GM19035 (cell line): ENCODE measurements around the gene PODXL2.

Experiments
- ATAC-seq: cut with Tn5 transposase; IDR thresholded peaks from one replicate; pipeline ENCODE4 v1.9.1; 2021; ENCODE audit not compliant: unreplicated experiment

The PODXL2 gene

GRCh38 chr3:127706785-127707351, 77.9 kb downstream of the PODXL2 start:
- ATAC-seq: no peak

- no peak for ATAC-seq
Measured at GRCh38 chr3:127707851-127708411, 78.9 kb downstream of the PODXL2 start.

- no peak for ATAC-seq
Measured at GRCh38 chr3:127708837-127709236, 79.9 kb downstream of the PODXL2 start.

- no peak for ATAC-seq
Measured at GRCh38 chr3:127709320-127710060, 80.5 kb downstream of the PODXL2 start.

- ATAC-seq: no peak
Measured at GRCh38 chr3:127710155-127710941, 81.4 kb downstream of the PODXL2 start.

- ATAC-seq: no peak
Measured at GRCh38 chr3:127711021-127711695, 82.2 kb downstream of the PODXL2 start.

- ATAC-seq: no peak
Measured at GRCh38 chr3:127711896-127712295, 82.9 kb downstream of the PODXL2 start.

- ATAC-seq: no peak
Measured at GRCh38 chr3:127712461-127712860, 83.5 kb downstream of the PODXL2 start.

GRCh38 chr3:127712881-127713771, 84.1 kb downstream of the PODXL2 start:
- no peak for ATAC-seq

- no peak for ATAC-seq
Measured at GRCh38 chr3:127714125-127714571, 85.2 kb downstream of the PODXL2 start.

- ATAC-seq: no peak
Measured at GRCh38 chr3:127714866-127715265, 85.9 kb downstream of the PODXL2 start.

- ATAC-seq: no peak
Measured at GRCh38 chr3:127715532-127715931, 86.5 kb downstream of the PODXL2 start.

GRCh38 chr3:127716384-127716783, 87.4 kb downstream of the PODXL2 start:
- no peak for ATAC-seq

- ATAC-seq: no peak
Measured at GRCh38 chr3:127717357-127718244, 88.6 kb downstream of the PODXL2 start.

- no peak for ATAC-seq
Measured at GRCh38 chr3:127718245-127718915, 89.4 kb downstream of the PODXL2 start.

- ATAC-seq: no peak
Measured at GRCh38 chr3:127718916-127719290, 89.9 kb downstream of the PODXL2 start.

- no peak for ATAC-seq
Measured at GRCh38 chr3:127719369-127719768, 90.4 kb downstream of the PODXL2 start.

GRCh38 chr3:127720161-127720823, 91.3 kb downstream of the PODXL2 start:
- ATAC-seq: no peak
